ENCODE measurements around the gene RESP18. TPM values are rescaled to one million over a fixed set of nuclear protein-coding genes. Genes with fewer than 3 reads are reported as not detected.

The RESP18 gene
- total RNA-seq, 2 donors from 2014 or later, result not detected

DNA sequence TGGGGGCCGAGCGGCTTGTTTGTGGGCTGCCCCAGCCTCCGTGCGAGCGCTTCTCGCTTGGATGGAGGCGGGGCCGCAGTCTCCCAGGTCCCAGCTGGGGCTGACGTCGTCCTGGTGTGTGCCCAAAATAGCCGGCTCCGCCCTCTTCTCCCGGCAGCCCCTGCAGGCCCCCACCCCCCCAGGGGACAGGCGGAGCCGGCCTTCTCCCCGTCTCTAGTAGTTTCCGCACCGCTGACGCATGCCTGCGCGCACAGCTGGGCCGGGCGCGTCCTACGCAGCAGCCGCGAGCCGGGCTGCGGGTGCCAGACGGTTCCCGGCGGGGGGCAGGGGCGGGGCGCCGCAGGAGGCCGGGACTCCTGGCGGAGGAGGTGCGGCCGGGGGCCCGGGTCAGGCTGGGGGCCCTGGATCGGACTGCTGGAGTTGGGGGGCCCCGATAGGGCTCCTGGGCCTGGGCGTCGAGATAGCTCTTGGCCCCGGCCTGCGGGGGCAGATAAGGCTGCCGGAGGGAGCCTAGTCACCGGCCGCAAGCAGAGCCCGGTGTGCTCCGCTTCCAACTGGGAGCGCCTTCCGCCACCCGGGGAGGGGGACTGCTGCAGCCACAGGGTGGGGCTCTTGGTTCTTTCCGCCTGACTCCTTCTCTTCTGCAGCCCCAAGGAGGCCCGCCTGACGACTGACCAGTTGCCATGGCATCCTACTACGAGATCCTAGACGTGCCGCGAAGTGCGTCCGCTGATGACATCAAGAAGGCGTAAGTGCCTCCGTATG lies 53.2 kb downstream of the RESP18 start, which contains the start of gene DNAJB2:
DNAJB2 (plus strand) TSS at position 216 of the 765 bp plus-strand sequence; CDS start at position 684, 468 bp downstream.
- Histone ChIP-seq H3K4me3 (peak within 1 kb of the TSS; percentile 28 to 35), H3K27ac (peak within 1 kb of the TSS; percentile 95 to 99 (median 96)), H3K27me3 (no peaks in the 10 kb centered on the region), H3K36me3 (replicated peaks in 1 of 2; ENCODE audit: insufficient read depth in 1 of 2, low read depth in 2 of 2) (peaks cover 0 to 16% of the 10 kb centered on the region in 2 donors), H3K4me1 (peaks cover 37% of the 10 kb centered on the region), H3K9me3 (no peaks in the 10 kb centered on the region)
- ATAC-seq, result peak; percentile 95
- peak; percentile 89 to 96 (median 93) for TF ChIP-seq POLR2A (IDR thresholded peaks at IDR 0.05)
- TF ChIP-seq, protein P1, sequence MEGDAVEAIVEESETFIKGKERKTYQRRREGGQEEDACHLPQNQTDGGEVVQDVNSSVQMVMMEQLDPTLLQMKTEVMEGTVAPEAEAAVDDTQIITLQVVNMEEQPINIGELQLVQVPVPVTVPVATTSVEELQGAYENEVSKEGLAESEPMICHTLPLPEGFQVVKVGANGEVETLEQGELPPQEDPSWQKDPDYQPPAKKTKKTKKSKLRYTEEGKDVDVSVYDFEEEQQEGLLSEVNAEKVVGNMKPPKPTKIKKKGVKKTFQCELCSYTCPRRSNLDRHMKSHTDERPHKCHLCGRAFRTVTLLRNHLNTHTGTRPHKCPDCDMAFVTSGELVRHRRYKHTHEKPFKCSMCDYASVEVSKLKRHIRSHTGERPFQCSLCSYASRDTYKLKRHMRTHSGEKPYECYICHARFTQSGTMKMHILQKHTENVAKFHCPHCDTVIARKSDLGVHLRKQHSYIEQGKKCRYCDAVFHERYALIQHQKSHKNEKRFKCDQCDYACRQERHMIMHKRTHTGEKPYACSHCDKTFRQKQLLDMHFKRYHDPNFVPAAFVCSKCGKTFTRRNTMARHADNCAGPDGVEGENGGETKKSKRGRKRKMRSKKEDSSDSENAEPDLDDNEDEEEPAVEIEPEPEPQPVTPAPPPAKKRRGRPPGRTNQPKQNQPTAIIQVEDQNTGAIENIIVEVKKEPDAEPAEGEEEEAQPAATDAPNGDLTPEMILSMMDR (IDR thresholded peaks at IDR 0.05), result peak in 1 of 7 experiments; percentile 12
- WGBS, 2 donors, result 0% methylated on average over 8 to 52 of the region's 65 CpGs
- intact Hi-C loops (cut with DNase I), result no loop called here
- DNase-seq, result peak; percentile 99

DNA sequence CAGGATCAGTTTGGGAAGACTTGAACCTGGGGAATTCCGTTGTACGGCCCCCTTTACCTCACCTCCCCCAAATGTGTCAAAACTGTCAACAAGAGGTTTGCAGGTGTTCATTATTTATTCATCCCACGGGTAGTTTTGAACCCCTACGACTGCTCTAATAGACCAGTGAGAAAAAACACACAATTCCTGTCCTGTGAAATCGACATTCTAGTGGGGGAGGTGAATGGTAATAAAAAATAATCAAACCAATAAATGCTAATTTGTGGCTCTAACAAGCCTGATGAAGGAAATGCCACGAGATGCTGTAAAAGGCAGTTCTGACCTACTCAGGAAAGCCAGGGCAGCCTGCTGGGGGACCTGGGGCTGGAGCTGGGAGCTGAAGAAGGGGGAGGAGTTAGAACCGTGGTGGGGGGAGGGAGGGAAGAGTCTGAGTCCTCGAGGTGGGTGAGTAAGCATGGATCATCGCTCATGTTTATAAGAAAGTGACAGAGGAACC lies 53.8 kb downstream of the RESP18 start:
- Histone ChIP-seq H3K4me1 (peaks cover 42% of the 10 kb centered on the region), H3K9me3 (no peaks in the 10 kb centered on the region), H3K27ac (peak overlapping the region; percentile 95 to 99 (median 96)), H3K4me3 (no peak overlapping the region), H3K27me3 (no peaks in the 10 kb centered on the region), H3K36me3 (replicated peaks in 1 of 2; ENCODE audit: insufficient read depth in 1 of 2, low read depth in 2 of 2) (peaks cover 0 to 10% of the 10 kb centered on the region in 2 donors)
- ATAC-seq (peak; percentile 45), DNase-seq (no peak)
- intact Hi-C loops (cut with DNase I), result no loop called here
- TF ChIP-seq POLR2A (IDR thresholded peaks at IDR 0.05), result no peak
- TF ChIP-seq, protein P1 (IDR thresholded peaks at IDR 0.05), result peak in 1 of 7 experiments; percentile 3
- WGBS, 2 donors, result 2 to 7% methylated on average over 9 of the region's 9 CpGs

DNA sequence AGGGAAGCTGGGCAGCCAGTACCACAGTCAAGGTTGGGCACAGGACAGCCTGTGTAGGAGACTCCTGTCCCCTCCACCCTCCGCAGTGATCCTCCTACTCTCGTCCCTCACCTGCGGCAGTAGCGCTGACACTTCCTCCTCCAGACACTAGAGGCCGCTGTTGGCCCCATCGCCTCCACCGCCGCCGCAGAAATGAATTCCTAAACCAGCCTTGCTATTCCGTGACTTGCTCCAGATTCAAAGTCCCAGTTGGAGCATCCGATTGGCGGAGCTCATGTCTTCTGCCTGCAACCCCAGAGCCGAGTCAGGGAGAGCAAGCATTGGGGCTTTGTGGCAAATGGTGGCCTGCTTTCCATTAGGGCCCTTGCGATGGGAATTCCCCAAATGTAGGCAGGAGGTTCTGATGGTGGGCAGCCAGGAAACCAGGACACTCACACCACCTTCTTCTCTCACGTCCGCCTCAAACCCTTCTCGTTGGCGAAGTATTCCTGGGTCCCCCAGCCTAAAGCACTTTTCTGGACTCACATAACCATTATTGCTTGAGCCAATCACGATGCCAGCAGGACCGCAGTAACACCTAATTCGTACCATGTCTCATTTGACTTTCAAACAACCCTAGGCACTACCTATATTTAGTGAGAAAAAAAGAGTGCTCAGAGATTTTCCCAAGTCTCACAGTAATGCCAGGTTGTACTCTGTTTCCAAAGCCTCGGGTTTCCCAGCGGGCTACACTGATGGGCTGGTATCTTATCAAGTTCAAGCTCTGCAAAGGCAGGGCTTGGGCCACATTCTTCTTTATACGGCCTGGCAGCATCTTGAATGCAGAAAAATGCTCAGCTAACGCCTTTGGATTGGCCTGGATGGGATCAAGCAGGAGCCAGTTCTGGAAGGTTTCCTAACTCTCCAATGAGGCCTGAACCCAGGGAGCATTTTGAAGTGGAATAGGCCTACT lies 54.6 kb downstream of the RESP18 start:
- DNase-seq, result peak; percentile 80 to 85 (median 82)
- peak; percentile 49 for ATAC-seq
- TF ChIP-seq, protein P1 (IDR thresholded peaks at IDR 0.05), result peak; percentile 89 to 98 (median 97)
- TF ChIP-seq POLR2A (IDR thresholded peaks at IDR 0.05), result no peak
- 22 to 27% methylated on average over 20 to 25 of the region's 25 CpGs for WGBS, 2 donors
- Histone ChIP-seq H3K4me1 (peaks cover 42% of the 10 kb centered on the region), H3K27ac (peak overlapping the region; percentile 95 to 99 (median 96)), H3K36me3 (replicated peaks in 1 of 2; ENCODE audit: insufficient read depth in 1 of 2, low read depth in 2 of 2) (peaks cover 0 to 10% of the 10 kb centered on the region in 2 donors), H3K27me3 (no peaks in the 10 kb centered on the region), H3K9me3 (no peaks in the 10 kb centered on the region), H3K4me3 (no peak overlapping the region)
- intact Hi-C loops (cut with DNase I), result no loop called here

MicroRNAs within 50 kb of the gene (microRNA counts, 767-probe panel; counts per million panel counts)
- 0 to 736 counts per million in 2 donors for microRNA hsa-miR-153

Small RNAs within 50 kb of the gene (microRNA-seq; reads per million reads assigned to microRNA genes)
- 0 reads per million in 2 donors for gene MIR153-1 (ENCODE audit: borderline number of aligned reads in 2 of 2, borderline replicate concordance in 2 of 2)

Small RNAs within 50 kb of the gene (small RNA-seq; reads per million reads assigned to genes)
- gene AC053503.3, result not detected
- not detected for gene MIR153-1

Other genes starting within 250 kb of the RESP18 start
- gene NHEJ1, start 171.9 kb downstream of the RESP18 start, total RNA-seq, result 1 to 10 TPM; 8.9 to 9.3 TPM
- gene SLC23A3, start 162.7 kb downstream of the RESP18 start, total RNA-seq, result 1 to 10 TPM; 3.1 to 8.2 TPM
- gene CNPPD1, start 155.8 kb downstream of the RESP18 start, total RNA-seq, result 10 to 100 TPM; 25.7 to 27.4 TPM
- gene RETREG2, start 154.5 kb downstream of the RESP18 start, total RNA-seq, result 10 to 100 TPM; 41.9 to 43.6 TPM
- gene ZFAND2B, start 126.0 kb downstream of the RESP18 start, total RNA-seq, result 10 to 100 TPM; 36.9 to 43.3 TPM
- 10 to 100 TPM; 10.5 to 11.7 TPM for gene ABCB6, start 113.8 kb downstream of the RESP18 start, total RNA-seq
- gene ATG9A, start 103.1 kb downstream of the RESP18 start, total RNA-seq, result 10 to 100 TPM; 21.0 to 27.7 TPM
- gene ANKZF1, start 102.9 kb downstream of the RESP18 start, total RNA-seq, result 10 to 100 TPM; 67.5 to 95.3 TPM
- 10 to 100 TPM in 1 of 2 donors, 1 to 10 TPM in 1; 3.1 to 11.2 TPM for gene GLB1L, start 87.3 kb downstream of the RESP18 start, total RNA-seq
- 10 to 100 TPM in 1 of 2 donors, 1 to 10 TPM in 1; 8.0 to 16.8 TPM for gene STK16, start 87.3 kb downstream of the RESP18 start, total RNA-seq
- not detected for gene TUBA4B, start 79.5 kb downstream of the RESP18 start, total RNA-seq
- gene TUBA4A, start 78.8 kb downstream of the RESP18 start, total RNA-seq, result 10 to 100 TPM; 17.8 to 20.2 TPM
- gene DNAJB2, start 53.4 kb downstream of the RESP18 start, total RNA-seq, result 10 to 100 TPM; 60.3 to 68.0 TPM
- gene PTPRN, start 23.3 kb downstream of the RESP18 start, total RNA-seq, result 10 to 100 TPM; 18.7 to 19.8 TPM
- 10 to 100 TPM; 18.4 to 24.7 TPM for gene DNPEP, start 55.2 kb upstream of the RESP18 start, total RNA-seq
- 10 to 100 TPM; 12.7 to 23.1 TPM for gene DES, start 85.6 kb upstream of the RESP18 start, total RNA-seq
- gene SPEG, start 102.1 kb upstream of the RESP18 start, total RNA-seq, result 1 to 10 TPM; 2.9 to 3.6 TPM
- gene GMPPA, start 166.1 kb upstream of the RESP18 start, total RNA-seq, result 10 to 100 TPM; 40.5 to 57.4 TPM
- gene ASIC4, start 181.7 kb upstream of the RESP18 start, total RNA-seq, result not detected
- 100 to 1,000 TPM; 115 to 232 TPM for gene CHPF, start 211.1 kb upstream of the RESP18 start, total RNA-seq
- 1 to 10 TPM; 3.3 to 5.7 TPM for gene TMEM198, start 211.3 kb upstream of the RESP18 start, total RNA-seq
- 100 to 1,000 TPM; 119 to 185 TPM for gene OBSL1, start 238.8 kb upstream of the RESP18 start, total RNA-seq
- gene INHA, start 239.6 kb upstream of the RESP18 start, total RNA-seq, result 1 to 10 TPM in 1 of 2 donors, under 1 TPM in 1; 0.66 to 1.6 TPM